HG03159 (cell line): ENCODE measurements around the gene CNR2.
"Not testable (repeated sequence)": the region's sequence is repeated elsewhere in the genome, so short reads cannot be mapped to it uniquely, and the experiment has no call there.

Experiments
- ATAC-seq: cut with Tn5 transposase; IDR thresholded peaks from one replicate; pipeline ENCODE4 v1.9.1; 2021; ENCODE audit warnings: mild to moderate bottlenecking, moderate library complexity; ENCODE audit not compliant: unreplicated experiment

CNR2 gene

GRCh38 chr1:23913212-23913880 is at the start of gene CNR2:
Gene CNR2 (minus strand): TSS chr1:23913362. CDS start chr1:23875617, 37,745 bp downstream.
- ATAC-seq, result no peak

DNA sequence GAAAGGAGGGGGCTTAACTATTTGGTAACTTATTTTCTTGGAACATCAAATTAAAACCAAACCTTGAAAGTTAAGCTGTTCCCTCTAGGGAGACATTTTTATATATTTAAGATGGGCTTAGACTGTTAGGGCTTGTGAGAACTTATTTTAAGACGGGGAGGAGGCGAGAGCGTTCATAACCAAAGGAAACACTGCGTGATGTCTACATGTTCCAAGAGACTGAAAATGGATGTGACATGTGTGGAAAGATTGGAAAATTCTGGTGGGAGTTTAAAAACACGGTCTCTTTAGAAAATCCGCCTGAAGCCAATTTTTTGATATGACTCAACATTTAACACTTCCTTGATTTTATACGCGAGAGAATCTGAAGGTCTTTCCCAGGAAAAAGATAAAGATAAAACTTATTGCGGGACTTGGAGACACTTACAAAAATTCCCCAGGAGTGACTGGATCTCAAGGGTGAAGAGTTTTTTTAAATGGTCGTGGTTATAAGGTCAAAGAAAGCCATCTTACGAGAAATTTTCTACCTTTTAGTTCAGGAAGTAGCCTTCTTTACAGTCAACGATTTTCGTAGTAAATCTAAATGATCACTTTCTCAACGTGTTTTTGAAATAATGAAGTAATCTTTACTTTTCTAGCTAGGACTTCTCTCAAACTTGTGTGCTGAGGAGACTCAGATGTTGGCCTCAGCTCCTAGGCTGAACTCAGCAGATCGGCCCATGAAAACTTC is 47.3 kb upstream of the CNR2 start:
- no peak for ATAC-seq

GRCh38 chr1:23959461-23960290 is 46.5 kb upstream of the CNR2 start, which contains the start of gene PNRC2:
Gene PNRC2 (plus strand): TSS chr1:23959828. CDS start chr1:23961458, 1,630 bp downstream.
- peak; percentile 73 for ATAC-seq

GRCh38 chr1:23958810-23959460 is 45.8 kb upstream of the CNR2 start:
- peak; percentile 61 for ATAC-seq

DNA sequence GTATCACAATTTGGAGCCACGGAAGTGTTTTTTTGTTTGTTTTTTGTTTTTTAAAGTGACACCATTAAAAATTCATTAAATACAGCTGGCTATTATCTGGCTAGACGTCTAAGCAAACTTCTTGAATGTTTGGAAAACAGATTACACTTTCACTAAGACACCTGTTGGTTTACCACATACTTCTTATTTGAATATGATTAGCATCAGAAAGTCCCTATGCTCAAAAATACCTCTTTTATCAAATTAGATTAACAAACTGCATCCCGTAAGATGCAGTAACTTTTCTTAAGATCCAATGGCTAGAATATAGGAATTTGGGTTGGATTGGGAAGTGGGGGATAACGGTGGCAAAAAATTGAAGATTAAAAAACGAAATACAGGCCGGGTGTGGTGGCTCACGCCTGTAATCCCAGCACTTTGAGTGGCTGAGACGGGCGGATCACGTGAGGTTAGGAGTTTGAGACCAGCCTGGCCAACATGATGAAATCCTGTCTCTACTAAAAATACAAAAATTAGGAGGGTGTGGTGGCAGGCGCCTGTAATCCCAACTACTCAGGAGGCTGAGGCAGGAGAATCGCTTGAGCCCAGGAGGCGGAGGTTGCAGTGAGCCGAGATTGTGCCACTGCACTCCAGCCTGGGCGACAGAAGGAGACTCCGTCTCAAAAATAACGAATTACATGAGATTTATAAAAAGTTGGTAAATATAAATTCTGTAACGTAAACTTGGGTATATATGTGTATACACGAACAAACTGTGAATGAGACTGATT is 45.1 kb upstream of the CNR2 start:
- not testable (repeated sequence) for ATAC-seq

DNA sequence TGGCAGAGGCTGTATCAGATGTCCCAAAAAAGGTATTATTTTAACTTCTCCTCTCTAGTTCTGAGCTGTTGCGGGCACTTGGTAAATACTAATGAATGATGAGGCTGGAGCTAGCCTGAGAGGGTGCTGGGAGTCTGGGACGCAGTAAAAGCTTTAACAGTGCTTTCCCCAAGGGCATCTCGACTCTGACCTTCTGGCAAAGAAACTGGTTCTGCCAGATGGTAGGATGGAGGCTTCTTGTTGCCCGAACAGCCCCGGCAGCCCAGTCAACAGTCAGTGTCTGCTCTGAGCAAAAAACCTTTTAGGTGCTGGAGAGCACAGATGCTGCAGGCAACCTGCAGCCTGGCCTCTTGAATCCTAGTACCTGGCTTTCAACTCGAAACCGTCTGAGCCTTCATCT is 43.9 kb upstream of the CNR2 start:
- no peak for ATAC-seq

DNA sequence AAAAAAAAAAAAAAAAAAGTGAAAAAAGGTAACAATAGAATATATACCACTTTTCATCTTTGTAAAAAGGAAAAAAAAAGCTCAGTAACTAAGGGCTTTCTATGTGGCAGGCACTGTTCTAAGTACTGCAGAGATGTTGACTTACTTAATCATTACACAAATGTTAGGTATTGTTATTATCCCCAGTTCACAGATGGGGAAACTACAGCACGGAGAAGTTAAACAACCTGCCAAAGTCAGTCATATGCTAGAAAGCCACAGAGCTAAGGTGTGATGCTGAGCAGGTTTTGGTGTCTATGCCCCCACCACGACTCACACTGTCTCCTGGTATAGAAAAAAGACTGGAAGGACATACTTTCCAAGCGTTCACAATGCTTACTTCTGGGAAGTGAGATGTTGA is 39.9 kb upstream of the CNR2 start:
- ATAC-seq, result no peak

DNA sequence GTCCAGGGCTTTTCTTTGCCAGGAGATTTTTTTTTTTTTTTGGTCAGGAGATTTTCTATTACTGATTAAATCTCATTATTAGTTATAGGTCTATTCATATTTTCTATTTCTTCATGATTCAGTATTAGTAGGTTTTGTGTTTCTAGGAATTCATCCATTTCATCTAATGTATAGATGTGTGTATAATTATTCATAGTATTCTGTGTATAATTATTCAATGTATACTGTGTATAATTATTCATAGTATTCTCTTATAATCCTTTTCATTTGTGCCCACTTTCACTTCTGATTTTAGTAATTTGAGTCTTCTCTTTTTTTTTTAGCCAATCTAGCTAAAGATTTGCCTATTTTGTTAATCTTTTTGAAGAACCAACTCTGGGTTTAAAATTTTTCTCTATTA is 34.2 kb upstream of the CNR2 start:
- no peak for ATAC-seq

DNA sequence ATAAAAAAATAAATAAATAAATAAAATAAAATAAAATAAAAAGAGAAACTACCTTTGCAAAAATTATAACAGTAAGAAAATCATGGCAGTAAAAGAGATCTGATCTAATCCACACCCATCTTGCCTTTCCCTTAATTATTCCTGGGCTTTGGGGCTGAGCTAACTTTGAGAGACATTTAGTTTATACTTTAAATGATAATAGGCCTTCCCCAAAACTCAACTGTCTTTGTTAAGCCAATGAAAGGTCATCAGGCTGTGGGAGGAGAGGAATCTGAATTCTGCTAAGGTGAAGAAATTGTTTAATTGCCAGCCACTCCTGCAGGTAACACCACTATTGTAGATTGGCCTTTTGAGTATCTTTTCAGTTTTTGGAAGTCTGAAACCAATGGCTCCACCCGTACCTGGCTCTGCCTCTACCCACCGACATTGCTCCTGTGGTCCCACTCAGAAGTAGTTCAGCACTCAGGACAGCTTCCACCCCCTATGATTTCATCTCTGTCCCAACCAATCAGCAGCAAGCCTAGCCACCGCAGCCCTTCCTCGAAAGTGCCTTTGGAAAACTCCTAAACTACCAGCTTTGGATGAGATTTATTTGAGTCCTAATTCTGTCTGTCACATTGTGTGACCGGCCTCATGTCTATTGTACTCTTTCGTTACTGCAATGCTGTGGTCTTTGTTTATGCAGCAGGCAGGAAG is 23.5 kb upstream of the CNR2 start:
- no peak for ATAC-seq

DNA sequence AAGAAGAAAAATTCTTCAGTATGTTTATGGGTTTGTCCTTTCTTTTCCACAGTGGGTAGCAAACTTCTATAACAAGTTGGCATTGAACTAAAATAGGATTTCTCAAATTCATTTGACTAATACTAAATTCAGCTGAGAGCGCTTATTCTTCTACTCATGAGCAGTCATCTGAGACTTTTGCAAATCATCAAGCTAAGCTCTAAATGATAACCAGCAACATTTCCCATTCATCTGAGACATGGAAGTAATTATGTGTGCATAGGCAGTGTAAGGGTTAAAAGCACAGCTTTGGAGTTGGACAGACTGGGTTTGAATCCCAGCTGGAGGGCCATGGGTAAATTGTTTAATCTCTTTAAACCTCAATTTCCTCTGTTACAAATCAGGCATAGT is 18.3 kb upstream of the CNR2 start:
- no peak for ATAC-seq

- ATAC-seq, result no peak
These were observed 17.8 kb upstream of the CNR2 start for GRCh38 chr1:23930861-23931490.

- ATAC-seq, result no peak
These were observed 17.1 kb upstream of the CNR2 start for GRCh38 chr1:23930270-23930669.

GRCh38 chr1:23928789-23929188 is 15.6 kb upstream of the CNR2 start:
- no peak for ATAC-seq

- ATAC-seq, result no peak
These were observed 13.9 kb upstream of the CNR2 start for GRCh38 chr1:23927097-23927496.

DNA sequence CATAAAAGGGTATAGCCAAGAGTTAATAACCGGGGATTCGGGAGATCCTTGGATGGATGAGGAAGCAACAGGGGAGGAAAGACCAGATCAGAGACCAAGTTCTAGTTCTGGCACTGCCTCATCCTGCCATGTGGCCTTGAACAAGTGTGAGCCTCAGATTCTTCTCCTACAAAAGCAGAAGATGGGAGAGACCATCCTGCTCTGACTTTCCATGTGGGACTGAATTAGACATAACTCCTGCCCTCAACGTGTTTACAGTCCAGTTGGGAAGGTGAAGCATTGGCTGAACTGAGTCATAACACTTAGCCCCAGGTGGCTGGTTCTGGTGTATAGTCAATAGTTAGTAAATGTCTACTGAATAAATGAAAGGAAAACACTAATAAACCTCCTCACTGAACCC is 12.1 kb upstream of the CNR2 start:
- no peak for ATAC-seq

DNA sequence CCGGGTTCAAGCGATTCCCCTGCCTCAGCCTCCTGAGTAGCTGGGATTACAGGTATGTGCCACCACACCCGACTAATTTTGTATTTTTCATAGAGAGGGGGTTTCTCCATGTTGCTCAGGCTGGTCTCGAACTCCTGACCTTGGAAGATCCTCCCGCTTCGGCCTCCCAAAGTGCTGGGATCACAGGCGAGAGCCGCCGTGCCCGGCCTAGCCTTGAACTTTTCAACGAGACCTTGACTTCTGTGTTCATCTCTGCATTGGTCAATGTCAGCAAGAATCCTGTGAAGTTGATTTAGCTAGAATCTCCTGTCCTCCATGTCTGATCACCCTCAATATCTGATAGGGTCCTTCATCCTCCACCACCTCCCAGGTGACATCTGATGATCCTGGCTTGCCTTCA is 11.4 kb upstream of the CNR2 start:
- ATAC-seq, result no peak

DNA sequence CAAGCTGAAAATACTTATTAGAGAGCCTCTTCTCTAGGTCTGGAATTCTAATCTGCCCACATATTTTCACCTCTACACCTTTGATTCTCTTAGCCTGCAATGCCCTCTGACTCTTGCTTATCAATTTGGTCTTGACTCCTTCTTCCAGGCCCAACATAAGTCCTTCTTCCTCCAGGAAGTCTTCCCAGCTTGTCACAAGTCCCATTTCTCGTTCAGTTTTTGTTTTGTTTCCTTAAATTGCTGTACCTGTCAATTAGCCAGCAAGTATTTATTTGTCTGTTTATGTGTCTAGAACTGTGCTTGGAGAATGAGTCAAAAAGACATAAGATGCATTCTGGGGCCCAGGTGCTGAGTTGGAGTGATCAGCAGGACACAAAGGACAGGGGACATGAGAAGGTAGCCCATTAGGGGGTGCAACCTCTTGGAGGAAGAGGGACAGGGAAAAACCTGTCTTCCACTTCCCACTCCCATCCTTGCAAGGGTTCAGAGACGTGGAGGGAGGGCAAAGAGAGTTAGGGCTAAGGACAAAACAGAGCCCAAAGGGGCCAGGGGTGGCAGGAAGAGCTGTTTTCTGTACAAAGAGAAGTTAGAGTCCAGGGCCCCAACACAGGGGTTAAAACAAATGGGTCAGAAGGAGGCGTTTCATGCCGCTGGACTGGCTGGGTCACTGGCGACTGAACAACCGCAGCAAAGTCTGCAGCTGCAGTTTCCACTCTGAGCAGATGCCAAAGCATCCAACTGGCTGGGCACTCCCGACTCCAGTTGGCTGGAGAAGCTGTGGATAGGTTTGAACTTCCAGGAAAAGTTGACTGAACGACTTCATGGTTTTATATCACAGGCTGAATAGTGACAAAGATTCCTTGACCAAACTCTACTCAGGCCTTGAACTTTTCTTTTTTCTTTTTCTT is 10.7 kb upstream of the CNR2 start:
- no peak for ATAC-seq

GRCh38 chr1:23922321-23922943 is 9.3 kb upstream of the CNR2 start:
- ATAC-seq, result no peak
